Neural cell (in vitro differentiated cells): ENCODE results near the gene GEMIN5.

Experiments used
- POLR2AphosphoS5 ChIP-seq: IDR thresholded peaks from 2 replicates; pipeline ENCODE4 v1.6.1; 2012
- TF ChIP-seq, protein P1 (sequence below): fragments of 450-650 bp; IDR thresholded peaks from 2 replicates; pipeline ENCODE4 v1.5.1; 2014; ENCODE audit warnings: antibody characterized with exemption, mild to moderate bottlenecking, moderate library complexity; ENCODE audit not compliant: poor library complexity, severe bottlenecking

DNA sequence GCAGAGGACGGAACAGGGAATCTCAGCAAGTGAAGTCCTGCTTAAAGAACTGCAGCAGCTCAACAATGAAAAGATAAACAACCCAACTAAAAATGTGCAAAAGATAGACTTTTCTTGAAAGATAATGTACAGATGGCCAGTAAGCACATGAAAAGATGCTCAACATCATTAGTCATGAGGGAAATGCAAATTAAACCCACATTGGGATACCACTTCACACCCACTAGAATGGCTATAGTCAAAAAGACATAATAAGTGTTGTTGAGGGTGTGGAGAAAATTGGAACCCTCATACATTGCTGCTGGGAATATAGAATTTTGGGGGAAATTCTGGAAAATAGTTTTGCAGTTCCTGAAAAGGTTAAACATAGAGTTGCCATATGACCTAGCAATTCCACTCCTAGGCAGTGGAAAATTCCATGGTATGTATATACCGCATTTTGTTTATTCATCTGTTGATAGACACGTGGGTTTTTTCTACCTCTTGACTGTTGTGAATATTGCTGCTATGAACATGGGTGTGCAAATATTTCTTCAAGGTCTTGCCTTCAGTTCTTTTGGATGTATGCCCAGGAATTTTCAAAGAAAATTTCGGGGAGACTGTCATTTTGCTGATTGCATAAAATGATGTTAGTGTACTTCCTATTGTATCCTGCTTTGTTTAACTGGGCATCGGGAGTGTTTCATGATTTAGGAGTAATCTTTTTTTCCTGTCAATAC, 72.4 kb downstream of the GEMIN5 start:
- TF ChIP-seq, protein P1, sequence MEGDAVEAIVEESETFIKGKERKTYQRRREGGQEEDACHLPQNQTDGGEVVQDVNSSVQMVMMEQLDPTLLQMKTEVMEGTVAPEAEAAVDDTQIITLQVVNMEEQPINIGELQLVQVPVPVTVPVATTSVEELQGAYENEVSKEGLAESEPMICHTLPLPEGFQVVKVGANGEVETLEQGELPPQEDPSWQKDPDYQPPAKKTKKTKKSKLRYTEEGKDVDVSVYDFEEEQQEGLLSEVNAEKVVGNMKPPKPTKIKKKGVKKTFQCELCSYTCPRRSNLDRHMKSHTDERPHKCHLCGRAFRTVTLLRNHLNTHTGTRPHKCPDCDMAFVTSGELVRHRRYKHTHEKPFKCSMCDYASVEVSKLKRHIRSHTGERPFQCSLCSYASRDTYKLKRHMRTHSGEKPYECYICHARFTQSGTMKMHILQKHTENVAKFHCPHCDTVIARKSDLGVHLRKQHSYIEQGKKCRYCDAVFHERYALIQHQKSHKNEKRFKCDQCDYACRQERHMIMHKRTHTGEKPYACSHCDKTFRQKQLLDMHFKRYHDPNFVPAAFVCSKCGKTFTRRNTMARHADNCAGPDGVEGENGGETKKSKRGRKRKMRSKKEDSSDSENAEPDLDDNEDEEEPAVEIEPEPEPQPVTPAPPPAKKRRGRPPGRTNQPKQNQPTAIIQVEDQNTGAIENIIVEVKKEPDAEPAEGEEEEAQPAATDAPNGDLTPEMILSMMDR: no peak
- no peak for TF ChIP-seq POLR2AphosphoS5
